ENCODE results near the gene RNU1-4.
"Not testable (repeated sequence)": the region's sequence is repeated elsewhere in the genome, so short reads cannot be mapped to it uniquely, and the experiment has no call there.

RNU1-4 gene

GRCh38 chr1:16749910-16750888 is 9.9 kb downstream of the RNU1-4 start:
- not testable (repeated sequence) for H3K27ac Mint-ChIP-seq; H3K27me3 Mint-ChIP-seq; H3K4me1 Mint-ChIP-seq (ENCODE audit: low read depth); H3K4me3 Mint-ChIP-seq; H3K36me3 Mint-ChIP-seq (ENCODE audit: low read depth); H3K9me3 Mint-ChIP-seq

- H3K36me3 Mint-ChIP-seq (ENCODE audit: low read depth); H3K9me3 Mint-ChIP-seq; H3K27ac Mint-ChIP-seq; H3K4me1 Mint-ChIP-seq (ENCODE audit: low read depth); H3K4me3 Mint-ChIP-seq; H3K27me3 Mint-ChIP-seq: not testable (repeated sequence)
Observed at GRCh38 chr1:16752770-16753169, 12.5 kb downstream of the RNU1-4 start.

GRCh38 chr1:16755385-16755784 is 15.1 kb downstream of the RNU1-4 start:
- not testable (repeated sequence) for H3K9me3 Mint-ChIP-seq; H3K36me3 Mint-ChIP-seq (ENCODE audit: low read depth); H3K4me3 Mint-ChIP-seq; H3K27me3 Mint-ChIP-seq; H3K27ac Mint-ChIP-seq; H3K4me1 Mint-ChIP-seq (ENCODE audit: low read depth)

DNA sequence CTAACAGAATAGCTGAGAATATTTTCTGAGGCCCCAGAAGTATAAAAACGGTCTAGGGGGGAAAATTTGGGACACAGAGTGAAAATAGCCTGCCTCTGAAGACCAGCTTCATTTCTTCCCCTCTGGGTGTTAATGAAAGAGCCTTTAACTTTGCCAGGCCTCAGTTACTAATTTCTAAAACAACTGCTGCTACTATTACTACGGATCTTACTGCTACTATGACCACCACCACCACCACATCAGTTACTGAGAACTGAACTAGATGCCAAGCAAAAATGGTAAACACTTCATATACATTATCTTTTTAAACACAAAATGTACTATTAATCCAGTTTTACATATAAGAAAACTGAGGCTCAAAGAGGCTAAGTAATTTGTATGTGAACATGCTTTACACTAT is 15.6 kb downstream of the RNU1-4 start:
- not testable (repeated sequence) for H3K36me3 Mint-ChIP-seq (ENCODE audit: low read depth); H3K9me3 Mint-ChIP-seq; H3K4me3 Mint-ChIP-seq; H3K27ac Mint-ChIP-seq; H3K4me1 Mint-ChIP-seq (ENCODE audit: low read depth); H3K27me3 Mint-ChIP-seq

- not testable (repeated sequence) for H3K4me3 Mint-ChIP-seq; H3K4me1 Mint-ChIP-seq (ENCODE audit: low read depth); H3K9me3 Mint-ChIP-seq; H3K27ac Mint-ChIP-seq; H3K27me3 Mint-ChIP-seq; H3K36me3 Mint-ChIP-seq (ENCODE audit: low read depth)
Observed at GRCh38 chr1:16757574-16757973, 17.3 kb downstream of the RNU1-4 start.

DNA sequence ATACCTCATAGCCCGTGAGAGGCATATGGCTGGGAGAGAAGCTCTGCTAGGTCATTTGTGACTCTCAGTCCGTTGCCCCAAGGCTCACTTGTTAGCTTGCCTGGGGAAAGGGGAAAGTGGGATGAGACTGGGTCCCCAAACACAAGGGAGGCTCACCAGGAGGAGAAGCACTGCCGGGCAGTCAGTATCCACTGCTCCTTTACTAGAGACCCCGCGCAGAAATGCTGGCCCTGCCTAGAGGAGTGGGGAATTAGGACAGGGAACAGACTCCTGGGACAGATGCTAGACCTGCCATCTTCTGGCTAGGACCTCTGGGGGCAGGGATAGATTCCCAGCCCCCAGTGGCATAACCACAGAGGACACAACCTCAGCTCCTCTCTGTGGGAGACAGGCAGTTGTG is 17.7 kb downstream of the RNU1-4 start:
- H3K4me1 Mint-ChIP-seq (ENCODE audit: low read depth); H3K4me3 Mint-ChIP-seq; H3K27me3 Mint-ChIP-seq; H3K9me3 Mint-ChIP-seq; H3K36me3 Mint-ChIP-seq (ENCODE audit: low read depth); H3K27ac Mint-ChIP-seq: not testable (repeated sequence)

DNA sequence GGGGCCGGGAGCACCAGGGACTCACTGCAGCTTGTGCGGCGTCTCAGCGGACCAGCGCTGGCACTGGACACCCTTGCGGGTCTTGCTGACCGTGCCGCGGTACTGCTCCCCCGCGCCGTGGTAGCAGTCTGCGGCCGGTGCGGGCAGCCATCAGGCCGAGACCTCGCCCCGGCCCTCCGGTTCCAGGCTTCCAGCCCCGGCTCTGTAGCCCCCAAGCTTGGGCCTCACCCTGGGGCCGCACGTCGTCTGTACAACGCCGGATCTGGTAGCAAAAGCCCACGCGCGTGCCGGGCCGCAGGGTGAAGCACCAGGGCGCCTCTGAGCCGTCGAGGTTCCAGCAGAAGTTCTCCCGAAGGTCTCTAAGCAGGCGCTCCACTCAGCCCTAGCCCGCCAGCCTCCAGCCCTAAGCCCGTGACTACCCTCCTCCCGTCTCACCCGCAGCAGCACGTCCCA is 18.8 kb downstream of the RNU1-4 start:
- H3K4me3 Mint-ChIP-seq, H3K9me3 Mint-ChIP-seq, H3K27me3 Mint-ChIP-seq: not testable (repeated sequence)

GRCh38 chr1:16759650-16760455 is 19.5 kb downstream of the RNU1-4 start:
- H3K9me3 Mint-ChIP-seq; H3K27ac Mint-ChIP-seq; H3K36me3 Mint-ChIP-seq (ENCODE audit: low read depth); H3K27me3 Mint-ChIP-seq; H3K4me3 Mint-ChIP-seq; H3K4me1 Mint-ChIP-seq (ENCODE audit: low read depth): not testable (repeated sequence)

More for the DNA sequence above, 18.8 kb downstream of the RNU1-4 start:
- H3K27ac Mint-ChIP-seq; H3K4me1 Mint-ChIP-seq (ENCODE audit: low read depth); H3K36me3 Mint-ChIP-seq (ENCODE audit: low read depth): not testable (repeated sequence)

GRCh38 chr1:16760456-16760765 is 20.1 kb downstream of the RNU1-4 start:
- not testable (repeated sequence) for H3K27me3 Mint-ChIP-seq; H3K27ac Mint-ChIP-seq; H3K9me3 Mint-ChIP-seq; H3K4me1 Mint-ChIP-seq (ENCODE audit: low read depth); H3K36me3 Mint-ChIP-seq (ENCODE audit: low read depth); H3K4me3 Mint-ChIP-seq

DNA sequence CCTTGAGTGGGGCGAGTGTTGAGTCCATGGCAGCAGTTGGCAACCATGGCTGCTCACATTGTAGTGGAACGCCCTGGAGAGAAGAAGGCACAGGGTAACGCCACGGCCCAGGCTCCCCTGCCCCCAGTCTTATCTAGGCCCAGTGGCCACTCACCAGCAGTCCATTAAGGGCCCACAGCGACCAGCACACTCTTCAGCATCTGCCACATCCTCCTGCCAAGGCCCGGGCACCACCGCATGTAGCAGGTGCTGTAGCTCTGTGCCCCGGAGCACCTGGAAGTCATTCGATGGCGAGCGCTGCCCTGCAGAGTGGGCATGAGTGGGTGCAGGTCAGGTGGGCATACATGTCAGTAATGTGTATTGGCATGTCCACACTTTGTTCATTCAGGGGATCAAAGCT is 20.5 kb downstream of the RNU1-4 start:
- not testable (repeated sequence) for H3K27ac Mint-ChIP-seq; H3K36me3 Mint-ChIP-seq (ENCODE audit: low read depth); H3K27me3 Mint-ChIP-seq; H3K4me1 Mint-ChIP-seq (ENCODE audit: low read depth); H3K4me3 Mint-ChIP-seq; H3K9me3 Mint-ChIP-seq

GRCh38 chr1:16764248-16764819 is 24.0 kb downstream of the RNU1-4 start:
- not testable (repeated sequence) for H3K9me3 Mint-ChIP-seq; H3K36me3 Mint-ChIP-seq (ENCODE audit: low read depth); H3K4me1 Mint-ChIP-seq (ENCODE audit: low read depth); H3K27ac Mint-ChIP-seq; H3K4me3 Mint-ChIP-seq
- peaks cover 20% of the 10 kb centered on the region for H3K27me3 Mint-ChIP-seq

GRCh38 chr1:16764820-16765655 is 24.7 kb downstream of the RNU1-4 start:
- not testable (repeated sequence) for H3K36me3 Mint-ChIP-seq (ENCODE audit: low read depth); H3K4me1 Mint-ChIP-seq (ENCODE audit: low read depth); H3K4me3 Mint-ChIP-seq; H3K27ac Mint-ChIP-seq; H3K9me3 Mint-ChIP-seq
- H3K27me3 Mint-ChIP-seq = peaks cover 20% of the 10 kb centered on the region

GRCh38 chr1:16765731-16766605 is 25.7 kb downstream of the RNU1-4 start:
- H3K27ac Mint-ChIP-seq; H3K4me1 Mint-ChIP-seq (ENCODE audit: low read depth); H3K4me3 Mint-ChIP-seq: not testable (repeated sequence)

DNA sequence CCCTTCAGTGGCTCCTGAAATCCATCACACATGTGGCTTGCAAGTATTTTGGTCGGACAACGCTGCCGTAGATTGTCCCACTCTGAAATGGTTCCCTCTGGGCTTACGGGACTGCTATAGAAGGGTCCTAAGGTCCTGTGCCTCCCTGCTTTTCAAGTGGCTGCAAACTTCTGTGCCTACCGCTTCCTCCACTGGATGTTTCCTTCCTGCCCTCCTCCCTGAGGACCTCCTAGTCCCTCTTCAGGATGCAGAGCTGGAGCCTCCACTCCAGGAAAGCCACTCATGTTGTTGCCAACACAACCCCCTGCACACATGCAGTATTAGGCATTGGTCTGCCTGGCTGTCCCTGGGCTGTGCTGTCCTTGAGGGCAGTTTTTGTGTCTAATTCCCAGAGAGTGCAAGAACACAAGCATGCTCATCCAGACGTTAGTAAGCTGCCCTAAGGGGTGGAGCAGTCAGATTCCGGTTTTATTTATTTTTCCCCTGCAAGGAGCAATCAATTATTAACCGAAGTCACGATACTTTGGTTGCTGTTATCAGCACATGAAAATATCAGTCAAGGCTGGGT is 26.5 kb downstream of the RNU1-4 start:
- not testable (repeated sequence) for H3K9me3 Mint-ChIP-seq; H3K4me3 Mint-ChIP-seq; H3K4me1 Mint-ChIP-seq (ENCODE audit: low read depth); H3K36me3 Mint-ChIP-seq (ENCODE audit: low read depth); H3K27ac Mint-ChIP-seq
- H3K27me3 Mint-ChIP-seq = peaks cover 20% of the 10 kb centered on the region

More at GRCh38 chr1:16765731-16766605, 25.7 kb downstream of the RNU1-4 start:
- not testable (repeated sequence) for H3K9me3 Mint-ChIP-seq; H3K36me3 Mint-ChIP-seq (ENCODE audit: low read depth)
- peaks cover 20% of the 10 kb centered on the region for H3K27me3 Mint-ChIP-seq
